Measurements from ENCODE around the gene CLGN.

- TF ChIP-seq MED13 (CRISPR knock-in tag; IDR thresholded peaks at IDR 0.05) (no peak), ZNF782 (CRISPR knock-in tag; IDR thresholded peaks at IDR 0.05; ENCODE audit: borderline replicate concordance) (no peak), SNAPC4 (CRISPR knock-in tag; IDR thresholded peaks at IDR 0.05) (no peak), ATF2 (CRISPR knock-in tag; IDR thresholded peaks at IDR 0.05) (no peak), PHF8 (CRISPR knock-in tag; IDR thresholded peaks at IDR 0.05) (no peak), CCDC6 (CRISPR knock-in tag; IDR thresholded peaks at IDR 0.05) (no peak), ZNF383 (CRISPR knock-in tag; IDR thresholded peaks at IDR 0.05; ENCODE audit: borderline replicate concordance) (no peak), CTCF (CRISPR knock-in tag; IDR thresholded peaks at IDR 0.05) (no peak), HCFC1 (IDR thresholded peaks at IDR 0.05; ENCODE audit: low read depth, low read length) (no peak), PBX3 (CRISPR knock-in tag; IDR thresholded peaks at IDR 0.05; ENCODE audit: borderline replicate concordance) (no peak), RAD21 (CRISPR knock-in tag; IDR thresholded peaks at IDR 0.05) (no peak), PATZ1 (CRISPR knock-in tag; IDR thresholded peaks at IDR 0.05) (no peak)
These were observed 84.1 kb downstream of the CLGN start for GRCh38 chr4:140343303-140343702.
